HepG2 (cell line): ENCODE data around the gene RABGGTA. TPM values are rescaled to one million over a fixed set of nuclear protein-coding genes. Genes with fewer than 3 reads are reported as not detected.

Source experiments
- ATM ChIP-seq: fragments of 450-650 bp; IDR thresholded peaks from 2 replicates; pipeline ENCODE4 v1.7.1; 2017; ENCODE audit warnings: mild to moderate bottlenecking, borderline replicate concordance
- HCFC1 ChIP-seq: fragments of 150-350 bp; IDR thresholded peaks from 2 replicates; pipeline ENCODE4 v1.6.1; 2014; ENCODE audit warnings: low read depth, low read length
- HDAC6 ChIP-seq: fragments of 200-600 bp; sonication (generic); IDR thresholded peaks from 2 replicates; pipeline ENCODE4 v1.7.0; 2017; ENCODE audit warnings: mild to moderate bottlenecking, antibody characterized with exemption, low read length, low read depth
- MTA3 ChIP-seq: sonication (generic); formaldehyde crosslinking; IDR thresholded peaks from 2 replicates; pipeline ENCODE4 v1.4.0; 2020; ENCODE audit warnings: missing genetic modification reagents
- RAD51 ChIP-seq: fragments of 450-650 bp; IDR thresholded peaks from 2 replicates; pipeline ENCODE4 v1.6.1; 2016; ENCODE audit warnings: borderline replicate concordance
- SRF ChIP-seq: IDR thresholded peaks from 2 replicates; pipeline ENCODE4 v1.6.1; 2011; ENCODE audit warnings: mild to moderate bottlenecking, low read depth, low read length, moderate library complexity
- STAG1 ChIP-seq: sonication (generic); formaldehyde crosslinking; IDR thresholded peaks from 2 replicates; pipeline ENCODE4 v1.4.0; 2020; ENCODE audit warnings: missing genetic modification reagents
- ZNF3 ChIP-seq: IDR thresholded peaks from 2 replicates; pipeline ENCODE4 v1.7.0; 2017; ENCODE audit warnings: inconsistent platforms
- ZSCAN21 ChIP-seq: sonication (generic); formaldehyde crosslinking; IDR thresholded peaks from 2 replicates; pipeline ENCODE4 v1.8.0; 2022; ENCODE audit warnings: mild to moderate bottlenecking, missing genetic modification reagents, moderate library complexity, borderline replicate concordance
- ZSCAN22 ChIP-seq: sonication (generic); formaldehyde crosslinking; IDR thresholded peaks from 2 replicates; pipeline ENCODE4 v1.4.0; 2020; ENCODE audit warnings: mild to moderate bottlenecking, missing genetic modification reagents
- polyA plus RNA-seq, 8 experiments: library from polyadenylated mRNA; depleted of rRNA in 3 of 8; stranded (reverse) in 7 of 8; unstranded in 1 of 8; fragments of >200 nt; fragmentation: Illumina TruSeq in 4 of 8; extraction: Trizol in 4 of 8; gene quantifications; 2 replicates each; pipeline versions ENCODE4 v1.2.1 to v1.2.3, GENCODE V29; 2011 to 2016; ENCODE audit warnings: low read depth in 4 of 8, missing spikeins in 1 of 8, mixed read lengths in 1 of 8; ENCODE audit not compliant: insufficient read depth in 1 of 8
- total RNA-seq, 5 experiments: library from RNA; depleted of rRNA; stranded (reverse); fragments of >200 nt; fragmentation: Illumina TruSeq; extraction: Trizol; gene quantifications; 2 replicates each; pipeline ENCODE4 v1.2.3, GENCODE V29; 2016; ENCODE audit warnings: low read depth in 1 of 5
- TF ChIP-seq, protein P1 (sequence below): sonication (generic); formaldehyde crosslinking; IDR thresholded peaks from 2 replicates; pipeline ENCODE4 v1.4.0; 2020; ENCODE audit warnings: mild to moderate bottlenecking, missing genetic modification reagents
- TF ChIP-seq, protein P2 (sequence below): sonication (generic); formaldehyde crosslinking; IDR thresholded peaks from 2 replicates; pipeline ENCODE4 v1.4.0; 2020; ENCODE audit warnings: missing genetic modification reagents
- TF ChIP-seq, protein P3 (sequence below): IDR thresholded peaks from 2 replicates; pipeline ENCODE4 v1.4.0; 2020; ENCODE audit warnings: mild to moderate bottlenecking, missing genetic modification reagents
- TF ChIP-seq, protein P4 (sequence below): sonication (generic); formaldehyde crosslinking; IDR thresholded peaks from 2 replicates; pipeline ENCODE4 v1.5.0; 2020; ENCODE audit warnings: mild to moderate bottlenecking, missing genetic modification reagents
- TF ChIP-seq, protein P5 (sequence below): sonication (generic); formaldehyde crosslinking; IDR thresholded peaks from 2 replicates; pipeline ENCODE4 v1.5.1; 2020; ENCODE audit warnings: missing genetic modification reagents, mild to moderate bottlenecking, borderline replicate concordance
- TF ChIP-seq, protein P6 (sequence below): sonication (generic); formaldehyde crosslinking; IDR thresholded peaks from 2 replicates; pipeline ENCODE4 v1.5.0; 2020; ENCODE audit warnings: missing genetic modification reagents

Gene RABGGTA
- total and polyA plus RNA-seq, 2 of the 13 experiments (the other 11 are each of a cell fraction or from before 2014, with no cell fraction given) = 57.9 to 90.8 TPM

DNA sequence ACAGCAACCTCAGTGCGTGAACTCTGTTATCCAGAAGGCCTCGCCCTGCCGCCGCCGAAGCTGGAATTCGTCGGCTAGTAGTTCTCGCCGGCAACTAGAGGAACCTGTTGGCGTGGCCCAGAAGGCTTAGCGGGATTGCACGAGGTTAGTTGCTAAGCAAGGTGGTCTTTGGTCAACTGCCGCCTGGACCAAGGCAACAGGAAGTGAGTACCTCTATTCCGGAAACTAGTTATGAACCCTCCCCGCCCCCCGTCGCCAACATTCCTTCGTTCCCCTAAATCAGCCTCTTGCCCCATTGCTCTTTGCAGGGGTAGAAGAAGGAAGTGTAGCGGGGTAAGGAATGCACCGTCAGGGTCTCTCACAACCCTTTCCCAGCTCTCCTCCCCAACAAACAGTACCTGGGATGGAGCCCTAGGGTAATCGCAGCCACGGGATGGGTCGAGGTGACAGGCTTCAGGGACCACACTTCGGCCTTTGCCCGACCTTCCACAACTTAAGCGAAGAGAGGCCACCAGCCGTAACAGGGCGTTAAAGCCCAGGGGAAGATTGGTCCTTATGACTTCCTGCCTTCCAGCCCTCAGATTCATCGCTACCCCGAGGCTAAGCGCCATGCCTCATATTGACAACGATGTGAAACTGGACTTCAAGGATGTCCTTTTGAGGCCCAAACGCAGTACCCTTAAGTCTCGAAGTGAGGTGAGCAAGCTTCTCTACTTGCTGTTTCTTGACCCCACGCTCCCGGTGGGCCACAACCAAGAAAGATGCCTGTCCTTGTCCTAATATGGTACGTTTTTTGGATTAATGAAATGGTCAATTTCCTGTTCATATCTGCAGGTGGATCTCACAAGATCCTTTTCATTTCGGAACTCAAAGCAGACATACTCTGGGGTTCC lies 38.5 kb downstream of the RABGGTA start, which contains the start of gene GMPR2 (continued):
- no peak for TF ChIP-seq HCFC1
- TF ChIP-seq, protein P1, sequence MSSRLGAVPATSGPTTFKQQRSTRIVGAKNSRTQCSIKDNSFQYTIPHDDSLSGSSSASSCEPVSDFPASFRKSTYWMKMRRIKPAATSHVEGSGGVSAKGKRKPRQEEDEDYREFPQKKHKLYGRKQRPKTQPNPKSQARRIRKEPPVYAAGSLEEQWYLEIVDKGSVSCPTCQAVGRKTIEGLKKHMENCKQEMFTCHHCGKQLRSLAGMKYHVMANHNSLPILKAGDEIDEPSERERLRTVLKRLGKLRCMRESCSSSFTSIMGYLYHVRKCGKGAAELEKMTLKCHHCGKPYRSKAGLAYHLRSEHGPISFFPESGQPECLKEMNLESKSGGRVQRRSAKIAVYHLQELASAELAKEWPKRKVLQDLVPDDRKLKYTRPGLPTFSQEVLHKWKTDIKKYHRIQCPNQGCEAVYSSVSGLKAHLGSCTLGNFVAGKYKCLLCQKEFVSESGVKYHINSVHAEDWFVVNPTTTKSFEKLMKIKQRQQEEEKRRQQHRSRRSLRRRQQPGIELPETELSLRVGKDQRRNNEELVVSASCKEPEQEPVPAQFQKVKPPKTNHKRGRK (CRISPR knock-in tag) = no peak; the same call in 1 of the 2 replicates
- TF ChIP-seq ZNF3 (CRISPR knock-in tag) = peak; percentile 32; the same call in 1 of the 2 replicates
- no peak for TF ChIP-seq SRF
- peak; percentile 93 for TF ChIP-seq ZSCAN21
- TF ChIP-seq, protein P2, sequence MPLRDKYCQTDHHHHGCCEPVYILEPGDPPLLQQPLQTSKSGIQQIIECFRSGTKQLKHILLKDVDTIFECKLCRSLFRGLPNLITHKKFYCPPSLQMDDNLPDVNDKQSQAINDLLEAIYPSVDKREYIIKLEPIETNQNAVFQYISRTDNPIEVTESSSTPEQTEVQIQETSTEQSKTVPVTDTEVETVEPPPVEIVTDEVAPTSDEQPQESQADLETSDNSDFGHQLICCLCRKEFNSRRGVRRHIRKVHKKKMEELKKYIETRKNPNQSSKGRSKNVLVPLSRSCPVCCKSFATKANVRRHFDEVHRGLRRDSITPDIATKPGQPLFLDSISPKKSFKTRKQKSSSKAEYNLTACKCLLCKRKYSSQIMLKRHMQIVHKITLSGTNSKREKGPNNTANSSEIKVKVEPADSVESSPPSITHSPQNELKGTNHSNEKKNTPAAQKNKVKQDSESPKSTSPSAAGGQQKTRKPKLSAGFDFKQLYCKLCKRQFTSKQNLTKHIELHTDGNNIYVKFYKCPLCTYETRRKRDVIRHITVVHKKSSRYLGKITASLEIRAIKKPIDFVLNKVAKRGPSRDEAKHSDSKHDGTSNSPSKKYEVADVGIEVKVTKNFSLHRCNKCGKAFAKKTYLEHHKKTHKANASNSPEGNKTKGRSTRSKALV (CRISPR knock-in tag) = peak; percentile 24; the same call in 1 of the 2 replicates
- TF ChIP-seq, protein P3, sequence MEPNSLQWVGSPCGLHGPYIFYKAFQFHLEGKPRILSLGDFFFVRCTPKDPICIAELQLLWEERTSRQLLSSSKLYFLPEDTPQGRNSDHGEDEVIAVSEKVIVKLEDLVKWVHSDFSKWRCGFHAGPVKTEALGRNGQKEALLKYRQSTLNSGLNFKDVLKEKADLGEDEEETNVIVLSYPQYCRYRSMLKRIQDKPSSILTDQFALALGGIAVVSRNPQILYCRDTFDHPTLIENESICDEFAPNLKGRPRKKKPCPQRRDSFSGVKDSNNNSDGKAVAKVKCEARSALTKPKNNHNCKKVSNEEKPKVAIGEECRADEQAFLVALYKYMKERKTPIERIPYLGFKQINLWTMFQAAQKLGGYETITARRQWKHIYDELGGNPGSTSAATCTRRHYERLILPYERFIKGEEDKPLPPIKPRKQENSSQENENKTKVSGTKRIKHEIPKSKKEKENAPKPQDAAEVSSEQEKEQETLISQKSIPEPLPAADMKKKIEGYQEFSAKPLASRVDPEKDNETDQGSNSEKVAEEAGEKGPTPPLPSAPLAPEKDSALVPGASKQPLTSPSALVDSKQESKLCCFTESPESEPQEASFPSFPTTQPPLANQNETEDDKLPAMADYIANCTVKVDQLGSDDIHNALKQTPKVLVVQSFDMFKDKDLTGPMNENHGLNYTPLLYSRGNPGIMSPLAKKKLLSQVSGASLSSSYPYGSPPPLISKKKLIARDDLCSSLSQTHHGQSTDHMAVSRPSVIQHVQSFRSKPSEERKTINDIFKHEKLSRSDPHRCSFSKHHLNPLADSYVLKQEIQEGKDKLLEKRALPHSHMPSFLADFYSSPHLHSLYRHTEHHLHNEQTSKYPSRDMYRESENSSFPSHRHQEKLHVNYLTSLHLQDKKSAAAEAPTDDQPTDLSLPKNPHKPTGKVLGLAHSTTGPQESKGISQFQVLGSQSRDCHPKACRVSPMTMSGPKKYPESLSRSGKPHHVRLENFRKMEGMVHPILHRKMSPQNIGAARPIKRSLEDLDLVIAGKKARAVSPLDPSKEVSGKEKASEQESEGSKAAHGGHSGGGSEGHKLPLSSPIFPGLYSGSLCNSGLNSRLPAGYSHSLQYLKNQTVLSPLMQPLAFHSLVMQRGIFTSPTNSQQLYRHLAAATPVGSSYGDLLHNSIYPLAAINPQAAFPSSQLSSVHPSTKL (CRISPR knock-in tag) = peak; percentile 9; the same call in 1 of the 2 replicates
- TF ChIP-seq STAG1 = no peak; the same call in 1 of the 2 replicates
- no peak for TF ChIP-seq ATM
- TF ChIP-seq, protein P4, sequence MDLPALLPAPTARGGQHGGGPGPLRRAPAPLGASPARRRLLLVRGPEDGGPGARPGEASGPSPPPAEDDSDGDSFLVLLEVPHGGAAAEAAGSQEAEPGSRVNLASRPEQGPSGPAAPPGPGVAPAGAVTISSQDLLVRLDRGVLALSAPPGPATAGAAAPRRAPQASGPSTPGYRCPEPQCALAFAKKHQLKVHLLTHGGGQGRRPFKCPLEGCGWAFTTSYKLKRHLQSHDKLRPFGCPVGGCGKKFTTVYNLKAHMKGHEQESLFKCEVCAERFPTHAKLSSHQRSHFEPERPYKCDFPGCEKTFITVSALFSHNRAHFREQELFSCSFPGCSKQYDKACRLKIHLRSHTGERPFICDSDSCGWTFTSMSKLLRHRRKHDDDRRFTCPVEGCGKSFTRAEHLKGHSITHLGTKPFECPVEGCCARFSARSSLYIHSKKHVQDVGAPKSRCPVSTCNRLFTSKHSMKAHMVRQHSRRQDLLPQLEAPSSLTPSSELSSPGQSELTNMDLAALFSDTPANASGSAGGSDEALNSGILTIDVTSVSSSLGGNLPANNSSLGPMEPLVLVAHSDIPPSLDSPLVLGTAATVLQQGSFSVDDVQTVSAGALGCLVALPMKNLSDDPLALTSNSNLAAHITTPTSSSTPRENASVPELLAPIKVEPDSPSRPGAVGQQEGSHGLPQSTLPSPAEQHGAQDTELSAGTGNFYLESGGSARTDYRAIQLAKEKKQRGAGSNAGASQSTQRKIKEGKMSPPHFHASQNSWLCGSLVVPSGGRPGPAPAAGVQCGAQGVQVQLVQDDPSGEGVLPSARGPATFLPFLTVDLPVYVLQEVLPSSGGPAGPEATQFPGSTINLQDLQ = no peak
- TF ChIP-seq, protein P5, sequence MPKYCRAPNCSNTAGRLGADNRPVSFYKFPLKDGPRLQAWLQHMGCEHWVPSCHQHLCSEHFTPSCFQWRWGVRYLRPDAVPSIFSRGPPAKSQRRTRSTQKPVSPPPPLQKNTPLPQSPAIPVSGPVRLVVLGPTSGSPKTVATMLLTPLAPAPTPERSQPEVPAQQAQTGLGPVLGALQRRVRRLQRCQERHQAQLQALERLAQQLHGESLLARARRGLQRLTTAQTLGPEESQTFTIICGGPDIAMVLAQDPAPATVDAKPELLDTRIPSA = no peak
- no peak; the same call in 1 of the 2 replicates for TF ChIP-seq ZSCAN22 (CRISPR knock-in tag)
- TF ChIP-seq RAD51 = no peak
- TF ChIP-seq MTA3 (CRISPR knock-in tag) = 0 out of 2 replicates have a peak, but pooled peaks have one; percentile 54
- TF ChIP-seq HDAC6 = no peak
- TF ChIP-seq, protein P6, sequence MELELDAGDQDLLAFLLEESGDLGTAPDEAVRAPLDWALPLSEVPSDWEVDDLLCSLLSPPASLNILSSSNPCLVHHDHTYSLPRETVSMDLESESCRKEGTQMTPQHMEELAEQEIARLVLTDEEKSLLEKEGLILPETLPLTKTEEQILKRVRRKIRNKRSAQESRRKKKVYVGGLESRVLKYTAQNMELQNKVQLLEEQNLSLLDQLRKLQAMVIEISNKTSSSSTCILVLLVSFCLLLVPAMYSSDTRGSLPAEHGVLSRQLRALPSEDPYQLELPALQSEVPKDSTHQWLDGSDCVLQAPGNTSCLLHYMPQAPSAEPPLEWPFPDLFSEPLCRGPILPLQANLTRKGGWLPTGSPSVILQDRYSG (CRISPR knock-in tag) = peak; percentile 97
